Measurements from ENCODE around the gene TLX1. TPM values are rescaled to one million over a fixed set of nuclear protein-coding genes. Genes with fewer than 3 reads are reported as not detected.

TLX1 gene
- total and polyA plus RNA-seq, 9 donors: not detected

GRCh38 chr10:101114646-101115045 lies 16.5 kb upstream of the TLX1 start:
- H3K4me1 ChIP-seq (ENCODE audit: insufficient read depth): no peaks in the 10 kb centered on the region
- 34 to 48% (median 34%) methylated on average over 2 of the region's 2 CpGs for WGBS, 3 donors
- H3K36me3 ChIP-seq: no peaks in the 10 kb centered on the region
- no peak overlapping the region for H3K27ac ChIP-seq
- TF ChIP-seq POLR2A (IDR thresholded peaks at IDR 0.05): no peak
- no peak for TF ChIP-seq EP300 (IDR thresholded peaks at IDR 0.05)
- TF ChIP-seq, protein P1, sequence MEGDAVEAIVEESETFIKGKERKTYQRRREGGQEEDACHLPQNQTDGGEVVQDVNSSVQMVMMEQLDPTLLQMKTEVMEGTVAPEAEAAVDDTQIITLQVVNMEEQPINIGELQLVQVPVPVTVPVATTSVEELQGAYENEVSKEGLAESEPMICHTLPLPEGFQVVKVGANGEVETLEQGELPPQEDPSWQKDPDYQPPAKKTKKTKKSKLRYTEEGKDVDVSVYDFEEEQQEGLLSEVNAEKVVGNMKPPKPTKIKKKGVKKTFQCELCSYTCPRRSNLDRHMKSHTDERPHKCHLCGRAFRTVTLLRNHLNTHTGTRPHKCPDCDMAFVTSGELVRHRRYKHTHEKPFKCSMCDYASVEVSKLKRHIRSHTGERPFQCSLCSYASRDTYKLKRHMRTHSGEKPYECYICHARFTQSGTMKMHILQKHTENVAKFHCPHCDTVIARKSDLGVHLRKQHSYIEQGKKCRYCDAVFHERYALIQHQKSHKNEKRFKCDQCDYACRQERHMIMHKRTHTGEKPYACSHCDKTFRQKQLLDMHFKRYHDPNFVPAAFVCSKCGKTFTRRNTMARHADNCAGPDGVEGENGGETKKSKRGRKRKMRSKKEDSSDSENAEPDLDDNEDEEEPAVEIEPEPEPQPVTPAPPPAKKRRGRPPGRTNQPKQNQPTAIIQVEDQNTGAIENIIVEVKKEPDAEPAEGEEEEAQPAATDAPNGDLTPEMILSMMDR (IDR thresholded peaks at IDR 0.05): no peak
- no peaks in the 10 kb centered on the region for H3K27me3 ChIP-seq
- H3K9me3 ChIP-seq: no peaks in the 10 kb centered on the region
- no peak overlapping the region for H3K4me3 ChIP-seq
- intact Hi-C loops (cut with DNase I): no loop called here
- DNase-seq: no peak

- no peaks in the 10 kb centered on the region for H3K9me3 ChIP-seq
- no peaks in the 10 kb centered on the region for H3K27me3 ChIP-seq
- no peak for TF ChIP-seq EP300 (IDR thresholded peaks at IDR 0.05)
- no peak for TF ChIP-seq POLR2A (IDR thresholded peaks at IDR 0.05)
- TF ChIP-seq, protein P1 (IDR thresholded peaks at IDR 0.05): no peak
- DNase-seq: no peak
- 70 to 73% (median 71%) methylated on average over 6 of the region's 6 CpGs for WGBS, 3 donors
- peaks cover 9% of the 10 kb centered on the region for H3K4me1 ChIP-seq (ENCODE audit: insufficient read depth)
- no peaks in the 10 kb centered on the region for H3K36me3 ChIP-seq
- no peak overlapping the region for H3K4me3 ChIP-seq
- intact Hi-C loops (cut with DNase I): no loop called here
- H3K27ac ChIP-seq: no peak overlapping the region
These were observed 14.3 kb upstream of the TLX1 start for GRCh38 chr10:101116754-101117153.

DNA sequence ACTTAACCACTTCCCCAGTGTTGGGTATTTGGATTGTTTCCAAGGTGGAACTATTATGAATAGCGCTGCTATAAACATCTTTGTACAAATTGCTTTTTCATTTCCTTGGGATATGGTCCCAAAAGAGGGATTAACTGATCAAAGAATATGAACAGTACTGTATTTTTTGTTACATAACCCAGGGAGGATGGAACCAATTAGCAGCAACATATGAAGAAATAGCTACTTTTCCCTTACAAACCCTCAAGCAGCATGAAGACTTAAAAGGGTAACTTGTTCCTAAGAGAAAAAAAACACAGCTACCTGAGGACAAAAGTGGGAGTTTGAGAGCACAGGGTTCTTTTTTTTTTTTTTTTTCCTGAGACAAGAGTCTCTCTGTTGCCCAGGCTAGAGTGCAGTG lies 13.1 kb upstream of the TLX1 start:
- no peak overlapping the region for H3K27ac ChIP-seq
- peaks cover 9% of the 10 kb centered on the region for H3K4me1 ChIP-seq (ENCODE audit: insufficient read depth)
- H3K4me3 ChIP-seq: no peak overlapping the region
- DNase-seq: no peak
- TF ChIP-seq EP300 (IDR thresholded peaks at IDR 0.05) (no peak), POLR2A (IDR thresholded peaks at IDR 0.05) (no peak)
- TF ChIP-seq, protein P1 (IDR thresholded peaks at IDR 0.05): no peak
- intact Hi-C loops (cut with DNase I): no loop called here
- H3K27me3 ChIP-seq: no peaks in the 10 kb centered on the region
- 81 to 85% (median 81%) methylated on average over 1 of the region's 1 CpG for WGBS, 3 donors
- H3K9me3 ChIP-seq: no peaks in the 10 kb centered on the region
- H3K36me3 ChIP-seq: no peaks in the 10 kb centered on the region

- intact Hi-C loops (cut with DNase I): no loop called here
- Histone ChIP-seq H3K27me3 (peaks cover 2% of the 10 kb centered on the region), H3K36me3 (no peaks in the 10 kb centered on the region), H3K4me3 (no peak overlapping the region), H3K27ac (no peak overlapping the region), H3K4me1 (ENCODE audit: insufficient read depth) (peaks cover 9% of the 10 kb centered on the region), H3K9me3 (no peaks in the 10 kb centered on the region)
- TF ChIP-seq, protein P1 (IDR thresholded peaks at IDR 0.05): no peak
- TF ChIP-seq POLR2A (IDR thresholded peaks at IDR 0.05): no peak
- TF ChIP-seq EP300 (IDR thresholded peaks at IDR 0.05): no peak
- WGBS, 3 donors: 94 to 96% (median 95%) methylated on average over 2 of the region's 2 CpGs
- no peak for DNase-seq
These were observed 10.6 kb upstream of the TLX1 start for GRCh38 chr10:101120520-101120883.

All from ovary (tissue), 9 donors.